Body of pancreas (tissue), 4 donors: ENCODE results near the gene DHH. TPM values are rescaled to one million over a fixed set of nuclear protein-coding genes. Genes with fewer than 3 reads are reported as not detected.
"Not testable (repeated sequence)": the region's sequence is repeated elsewhere in the genome, so short reads cannot be mapped to it uniquely, and the experiment has no call there.

Source experiments
- ATAC-seq: fragments of 150-250 bp; one replicate; pipeline ENCODE4 v1.9.1; 2016
- DNase-seq, 4 donors: peaks; one replicate each; pipeline ENCODE4 v3.0.0-alpha.2; 2019
- H3K27ac ChIP-seq, 4 donors: fragments of 200-600 bp; sonication (generic); 1 replicate in 3 of 4; 2 replicates in 1 of 4; pipeline versions ENCODE4 v1.5.1 to v1.6.1; 2016 to 2019; ENCODE audit warnings: mild to moderate bottlenecking in 1 of 4, mixed read lengths in 1 of 4, moderate library complexity in 1 of 4
- H3K27me3 ChIP-seq, 2 donors: fragments of 200-600 bp; sonication (generic); one replicate each; pipeline ENCODE4 v1.6.0; 2016; ENCODE audit warnings: mild to moderate bottlenecking in 1 of 2
- H3K36me3 ChIP-seq, 2 donors: fragments of 200-600 bp; sonication (generic); replicated peaks in 1 of 2; 2 replicates each; pipeline ENCODE4 v1.5.1; 2016; ENCODE audit warnings: low read depth in 2 of 2; ENCODE audit not compliant: insufficient read depth in 1 of 2
- H3K4me1 ChIP-seq: fragments of 200-600 bp; sonication (generic); one replicate; pipeline ENCODE4 v1.6.0; 2016
- H3K4me3 ChIP-seq, 2 donors: fragments of 200-600 bp; sonication (generic); 1 replicate in 1 of 2; 2 replicates in 1 of 2; pipeline ENCODE4 v1.5.1; 2016 to 2019
- H3K9me3 ChIP-seq, 3 donors: fragments of 200-600 bp; sonication (generic); 1 replicate in 2 of 3; 2 replicates in 1 of 3; pipeline ENCODE4 v1.5.1; 2016
- CTCF ChIP-seq, 7 experiments: fragments of 450-650 bp in 4 of 7; fragments of 200-600 bp in 3 of 7; sonication (generic) in 3 of 7; IDR thresholded peaks; one replicate each; pipeline ENCODE4 v1.5.1; 2016 to 2019; ENCODE audit warnings: antibody characterized with exemption in 7 of 7
- POLR2A ChIP-seq, 3 donors: fragments of 450-650 bp; IDR thresholded peaks; one replicate each; pipeline ENCODE4 v1.6.1; 2016; ENCODE audit warnings: antibody characterized with exemption in 3 of 3, mild to moderate bottlenecking in 2 of 3
- WGBS, 2 donors: methylation state at CpG; one replicate each; pipeline ENCODE4 v1.1.5; 2017; 5-methylcytosine and 5-hydroxymethylcytosine counted together
- intact Hi-C: fragments of 100-400 bp; cut with DNase I; formaldehyde crosslinking; loops from one replicate; pipeline ENCODE4 v1.15.1; 2023
- total RNA-seq, 2 donors: library from RNA; depleted of rRNA; stranded (reverse); fragments of >200 nt; gene quantifications; one replicate each; pipeline ENCODE4 v1.1.0, GENCODE V29; 2016

Gene DHH
- total RNA-seq = not detected

- DNase-seq = peak in 3 of 4 donors; percentile 28 to 40 (median 31)
- TF ChIP-seq CTCF (IDR thresholded peaks at IDR 0.05) (no peak), POLR2A (IDR thresholded peaks at IDR 0.05) (no peak)
- Histone ChIP-seq H3K4me3 (no peak within 1 kb of the TSS), H3K9me3 (no peaks in the 10 kb centered on the region), H3K27ac (no peak within 1 kb of the TSS), H3K4me1 (peaks cover 44% of the 10 kb centered on the region), H3K36me3 (no peaks in the 10 kb centered on the region), H3K27me3 (peaks cover 6 to 51% of the 10 kb centered on the region in 2 donors)
- intact Hi-C loops = no loop called here
- WGBS, 2 donors = 2% methylated on average over 19 to 49 of the region's 49 CpGs
- ATAC-seq = peak; percentile 12
Measured at GRCh38 chr12:49094160-49094974, at the start of gene DHH. Gene DHH (minus strand): TSS chr12:49094801. CDS start chr12:49094512, 289 bp downstream.

- intact Hi-C loops = no loop called here
Measured at GRCh38 chr12:49144384-49144783, 49.8 kb upstream of the DHH start.

GRCh38 chr12:49138999-49139398 lies 44.4 kb upstream of the DHH start:
- WGBS, 2 donors = 68 to 78% methylated on average over 2 of the region's 2 CpGs
- DNase-seq (no peak), ATAC-seq (no peak)
- Histone ChIP-seq H3K4me1 (no peaks in the 10 kb centered on the region), H3K27me3 (no peaks in the 10 kb centered on the region), H3K27ac (no peak overlapping the region), H3K9me3 (no peaks in the 10 kb centered on the region), H3K4me3 (no peak overlapping the region), H3K36me3 (no peaks in the 10 kb centered on the region)
- TF ChIP-seq CTCF (IDR thresholded peaks at IDR 0.05) = no peak
- intact Hi-C loops = no loop called here

More at GRCh38 chr12:49144384-49144783, 49.8 kb upstream of the DHH start:
- no peak for ATAC-seq
- H3K27ac ChIP-seq = no peak overlapping the region
- no peaks in the 10 kb centered on the region for H3K4me1 ChIP-seq
- H3K27me3 ChIP-seq = no peaks in the 10 kb centered on the region
- 76 to 81% methylated on average over 2 of the region's 2 CpGs for WGBS, 2 donors
- no peaks in the 10 kb centered on the region for H3K9me3 ChIP-seq
- H3K4me3 ChIP-seq = no peak overlapping the region
- H3K36me3 ChIP-seq = no peaks in the 10 kb centered on the region
- DNase-seq = no peak
- TF ChIP-seq CTCF (IDR thresholded peaks at IDR 0.05) = no peak
- no peak for TF ChIP-seq POLR2A (IDR thresholded peaks at IDR 0.05)

GRCh38 chr12:49138587-49138986 lies 44.0 kb upstream of the DHH start:
- no peak overlapping the region for H3K27ac ChIP-seq
- H3K36me3 ChIP-seq = no peaks in the 10 kb centered on the region
- 39% methylated on average over 2 of the region's 2 CpGs for WGBS, 2 donors
- no peaks in the 10 kb centered on the region for H3K27me3 ChIP-seq
- intact Hi-C loops = no loop called here
- no peaks in the 10 kb centered on the region for H3K4me1 ChIP-seq
- H3K9me3 ChIP-seq = no peaks in the 10 kb centered on the region
- DNase-seq (no peak), ATAC-seq (no peak)
- no peak overlapping the region for H3K4me3 ChIP-seq
- TF ChIP-seq CTCF (IDR thresholded peaks at IDR 0.05) (no peak), POLR2A (IDR thresholded peaks at IDR 0.05) (no peak)

- intact Hi-C loops = no loop called here
- TF ChIP-seq CTCF (IDR thresholded peaks at IDR 0.05) (no peak), POLR2A (IDR thresholded peaks at IDR 0.05) (no peak)
Measured at GRCh38 chr12:49137476-49137875, 42.9 kb upstream of the DHH start.

GRCh38 chr12:49136997-49137396 lies 42.4 kb upstream of the DHH start:
- H3K27ac ChIP-seq, DNase-seq, H3K27me3 ChIP-seq, H3K36me3 ChIP-seq, intact Hi-C loops, H3K4me3 ChIP-seq, ATAC-seq, H3K9me3 ChIP-seq: not testable (repeated sequence)
- peaks cover 12% of the 10 kb centered on the region for H3K4me1 ChIP-seq
- 75 to 79% methylated on average over 3 of the region's 3 CpGs for WGBS, 2 donors

More at GRCh38 chr12:49137476-49137875, 42.9 kb upstream of the DHH start:
- Histone ChIP-seq H3K4me3 (no peak overlapping the region), H3K27ac (no peak overlapping the region), H3K27me3 (no peaks in the 10 kb centered on the region), H3K9me3 (no peaks in the 10 kb centered on the region), H3K36me3 (no peaks in the 10 kb centered on the region), H3K4me1 (peaks cover 7% of the 10 kb centered on the region)
- WGBS, 2 donors = 93 to 100% methylated on average over 1 of the region's 1 CpG
- DNase-seq (no peak), ATAC-seq (no peak)
